NCI-H146 treated with DMSO at 0.1 percent for 48 hours (cell line): ENCODE results near the gene TCF23.
"Not testable (repeated sequence)": the region's sequence is repeated elsewhere in the genome, so short reads cannot be mapped to it uniquely, and the experiment has no call there.

ENCODE experiments used
- DNase-seq: peaks from one replicate; lab custom pipeline; 2025; ENCODE audit not compliant: unreplicated experiment; lab: John Stamatoyannopoulos, UW

The TCF23 gene

DNA sequence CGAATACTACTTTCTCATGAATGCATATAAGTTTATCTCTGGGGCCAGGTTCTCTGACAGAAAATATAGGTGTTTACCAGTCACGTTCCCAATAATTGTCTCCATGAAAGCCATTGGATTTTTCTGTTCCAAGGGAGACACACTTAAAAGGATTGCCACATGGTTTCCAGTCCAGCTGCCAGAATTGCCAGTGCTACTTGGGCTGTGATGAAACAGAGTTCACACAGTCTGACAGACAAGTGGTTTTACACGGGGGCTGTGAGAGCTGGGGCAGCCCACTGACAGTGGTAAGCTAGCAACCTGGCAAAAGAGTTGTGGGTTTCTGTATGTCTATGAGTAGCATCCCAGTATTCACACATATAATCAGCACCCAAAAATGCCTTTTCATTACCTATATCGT lies 35.3 kb downstream of the TCF23 start:
- no peak for DNase-seq

DNA sequence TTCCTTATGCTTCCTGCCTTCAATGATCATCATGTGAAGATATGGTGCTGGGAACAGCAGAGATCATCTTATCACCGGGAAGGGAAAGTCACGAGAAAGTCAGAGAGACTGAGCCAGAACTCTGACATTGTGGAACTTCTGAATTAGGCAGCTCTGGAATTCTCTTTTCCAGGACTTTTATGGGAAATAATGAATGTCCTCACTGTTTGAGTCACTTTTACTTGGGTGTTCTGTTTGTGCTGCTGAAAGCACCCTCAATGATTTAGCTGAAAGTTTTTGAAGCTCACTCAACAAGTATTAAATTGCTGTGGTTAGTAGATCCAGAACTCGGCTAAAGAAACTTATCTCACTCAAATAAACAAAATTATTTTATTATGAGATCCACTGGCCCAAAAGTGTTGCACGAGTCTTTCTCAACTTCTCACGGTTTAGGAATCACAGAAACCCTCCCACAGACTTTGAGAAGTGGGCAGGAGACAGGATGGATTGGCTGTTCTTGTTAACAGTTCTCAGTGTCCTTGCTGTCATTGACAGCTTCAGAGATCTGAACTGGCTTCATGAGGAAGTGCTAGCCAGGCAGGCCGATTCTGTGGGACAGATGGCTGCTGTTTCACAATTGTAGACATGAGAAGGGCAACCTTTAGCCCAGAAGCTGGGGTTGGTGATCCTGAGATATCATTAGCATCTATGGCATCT lies 36.7 kb downstream of the TCF23 start:
- DNase-seq: no peak

DNA sequence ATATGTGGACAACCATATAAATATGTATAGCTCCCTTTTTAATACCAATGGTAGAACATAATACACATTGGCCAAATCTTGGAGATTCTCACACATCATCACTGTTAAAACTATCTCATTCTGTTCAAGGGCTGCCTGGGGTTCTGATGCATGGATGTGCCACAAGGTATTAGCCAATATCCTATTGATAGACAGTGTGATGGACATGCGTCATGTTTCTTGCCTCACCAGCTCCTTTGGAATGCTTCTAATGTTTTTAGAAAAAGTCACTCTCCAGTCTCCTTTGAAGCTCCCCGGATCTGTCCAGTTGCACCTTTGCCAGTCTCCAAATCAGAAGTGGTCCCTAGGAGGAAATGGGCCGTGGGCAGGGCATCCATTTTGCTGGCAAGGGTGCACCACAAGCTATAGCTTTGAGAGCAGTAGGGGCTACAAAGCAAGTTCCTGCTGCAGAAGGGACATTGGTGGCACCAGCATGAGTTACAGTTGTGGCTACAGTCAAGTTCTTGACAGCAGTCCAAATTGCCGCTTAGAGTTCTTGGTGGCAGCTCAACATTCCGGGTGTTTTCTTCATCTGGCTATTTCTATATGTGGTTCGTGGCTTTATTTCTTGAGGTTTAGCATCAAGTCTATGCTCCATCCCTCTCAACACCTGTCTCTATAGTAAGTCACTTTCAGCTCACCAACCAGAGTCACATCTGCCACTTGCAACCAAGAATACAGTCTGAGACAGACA lies 38.0 kb downstream of the TCF23 start:
- DNase-seq: no peak

DNA sequence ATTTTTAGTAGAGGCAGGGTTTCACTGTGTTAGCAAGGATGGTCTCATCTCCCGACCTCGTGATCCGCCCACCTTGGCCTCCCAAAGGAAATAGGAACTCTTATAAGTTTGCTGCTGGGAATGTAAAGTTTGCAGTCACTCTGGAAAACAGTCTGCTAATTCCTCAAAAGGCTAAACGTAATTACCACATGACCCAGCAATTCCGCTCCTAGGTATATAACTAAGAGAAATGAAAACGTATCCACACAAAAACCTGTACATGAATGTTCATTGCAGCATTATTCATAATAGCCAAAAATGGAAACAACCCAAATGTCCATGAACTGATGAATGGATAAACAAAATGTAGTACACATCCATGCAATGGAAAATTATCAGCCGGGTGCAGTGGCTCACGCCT lies 41.2 kb downstream of the TCF23 start:
- DNase-seq: no peak

- DNase-seq: peak; percentile 64
Observed at GRCh38 chr2:27191070-27191829, 42.4 kb downstream of the TCF23 start.

DNA sequence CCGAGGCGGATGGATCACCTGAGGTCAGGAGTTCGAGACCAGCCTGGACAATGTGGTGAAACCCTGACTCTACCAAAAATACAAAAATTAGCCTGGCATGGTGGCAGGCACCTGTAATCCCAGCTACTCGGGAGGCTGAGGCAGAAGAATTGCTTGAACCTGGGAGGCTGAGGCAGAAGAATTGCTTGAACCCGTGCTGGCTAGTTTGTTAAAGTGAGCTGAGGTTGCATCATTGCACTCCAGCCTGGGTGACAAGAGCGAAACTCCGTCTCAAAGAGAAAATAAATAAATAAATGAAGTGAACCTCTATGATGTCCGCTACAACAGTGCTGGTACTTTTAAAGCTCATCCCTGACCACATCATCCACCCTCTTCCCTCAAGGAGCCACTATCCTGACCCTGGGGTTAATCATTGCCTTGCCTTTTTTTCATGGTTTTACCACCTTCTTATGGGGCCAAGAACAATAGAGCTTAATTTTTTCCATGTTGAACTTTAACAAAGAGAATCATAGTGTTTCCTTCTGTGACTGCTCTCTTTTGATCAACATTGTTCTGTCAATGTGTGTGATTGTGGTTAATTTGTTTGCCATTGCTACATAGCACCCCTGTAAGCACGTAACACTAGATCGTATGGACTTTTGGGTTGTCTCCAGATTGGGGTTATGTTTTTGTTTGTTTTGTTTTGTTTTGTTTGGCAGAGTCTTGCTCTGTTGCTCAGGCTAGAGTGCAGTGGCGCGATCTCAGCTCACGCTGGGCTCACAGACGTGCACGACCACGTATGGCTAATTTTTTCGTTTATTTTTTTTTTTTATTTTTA lies 45.9 kb downstream of the TCF23 start:
- DNase-seq: no peak

- DNase-seq: not testable (repeated sequence)
Observed at GRCh38 chr2:27195799-27196198, 47.0 kb downstream of the TCF23 start.

- not testable (repeated sequence) for DNase-seq
Observed at GRCh38 chr2:27198068-27198467, 49.3 kb downstream of the TCF23 start.

- no peak for DNase-seq
Observed at GRCh38 chr2:27198627-27199026, 49.8 kb downstream of the TCF23 start.

DNA sequence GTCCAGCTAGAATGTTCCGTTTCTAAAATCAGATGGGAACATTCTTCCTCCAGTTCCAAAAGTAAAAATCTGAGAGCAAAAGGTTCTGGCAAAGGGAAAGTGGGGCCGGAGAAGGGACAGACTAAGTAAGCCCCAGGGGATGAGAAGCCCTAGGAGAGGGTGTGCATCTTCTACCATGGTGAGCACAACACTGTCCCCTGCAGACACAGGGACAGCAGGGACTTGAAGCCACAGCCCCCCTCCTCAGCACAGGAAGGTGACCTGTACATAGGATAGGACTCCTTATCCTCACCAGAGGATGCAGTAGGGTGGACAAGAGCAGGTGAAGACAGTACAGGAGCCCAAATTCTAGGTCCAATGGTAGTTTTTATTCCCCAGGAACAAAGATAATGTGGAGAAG lies 50.4 kb downstream of the TCF23 start:
- DNase-seq: no peak

GRCh38 chr2:27201675-27202074 lies 52.9 kb downstream of the TCF23 start:
- DNase-seq: no peak

DNA sequence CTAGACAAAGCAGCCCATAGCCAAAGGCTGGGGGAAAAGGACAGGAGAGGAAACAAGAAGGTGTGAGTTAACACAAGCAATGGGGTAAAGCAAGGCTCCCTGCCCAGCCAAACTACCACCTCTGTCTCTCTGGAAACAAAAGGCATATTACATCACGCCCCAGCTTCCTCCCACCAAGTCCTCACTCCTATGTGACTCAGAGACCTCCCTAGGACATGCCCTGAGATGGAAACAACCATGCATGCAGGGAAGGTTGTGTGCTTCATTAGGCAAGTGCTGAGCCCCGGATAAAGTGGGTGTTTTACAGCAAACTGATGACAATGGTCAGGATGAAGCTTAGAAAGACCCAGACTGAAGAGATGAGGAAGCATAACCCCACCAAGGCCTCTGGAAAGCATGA lies 54.0 kb downstream of the TCF23 start:
- DNase-seq: no peak

GRCh38 chr2:27203741-27204140 lies 54.9 kb downstream of the TCF23 start:
- no peak for DNase-seq

- no peak for DNase-seq
Observed at GRCh38 chr2:27204566-27204965, 55.8 kb downstream of the TCF23 start.

DNA sequence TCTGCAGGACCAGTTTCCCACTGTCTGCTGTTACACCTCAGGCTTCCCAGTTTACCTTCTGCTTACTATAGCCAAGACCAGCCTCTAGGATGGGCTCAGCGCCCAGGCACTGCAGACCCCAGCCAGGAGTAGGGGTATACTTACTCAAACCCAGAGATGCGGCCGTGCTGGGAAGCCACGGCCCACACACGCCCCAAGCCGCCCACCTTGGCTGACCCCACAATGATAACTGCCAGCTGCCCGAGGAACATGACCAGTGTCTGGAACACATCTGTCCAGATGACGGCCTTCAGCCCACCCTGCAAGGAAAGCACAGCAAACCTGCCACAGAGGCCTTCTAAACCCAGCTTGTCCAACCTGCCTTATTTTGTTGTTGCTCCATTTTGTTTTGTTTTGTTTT lies 56.4 kb downstream of the TCF23 start:
- DNase-seq: no peak

GRCh38 chr2:27206346-27206745 lies 57.5 kb downstream of the TCF23 start:
- no peak for DNase-seq
